Measurements from ENCODE around the gene FES. TPM values are rescaled to one million over a fixed set of nuclear protein-coding genes. Genes with fewer than 3 reads are reported as not detected.
"Not testable (repeated sequence)": the region's sequence is repeated elsewhere in the genome, so short reads cannot be mapped to it uniquely, and the experiment has no call there.

The FES gene
- total and polyA plus RNA-seq, 10 of the 15 experiments (the other 5 are each of a cell fraction or from before 2014, with no cell fraction given): 0.07 to 23.9 (median 9.9) TPM

DNA sequence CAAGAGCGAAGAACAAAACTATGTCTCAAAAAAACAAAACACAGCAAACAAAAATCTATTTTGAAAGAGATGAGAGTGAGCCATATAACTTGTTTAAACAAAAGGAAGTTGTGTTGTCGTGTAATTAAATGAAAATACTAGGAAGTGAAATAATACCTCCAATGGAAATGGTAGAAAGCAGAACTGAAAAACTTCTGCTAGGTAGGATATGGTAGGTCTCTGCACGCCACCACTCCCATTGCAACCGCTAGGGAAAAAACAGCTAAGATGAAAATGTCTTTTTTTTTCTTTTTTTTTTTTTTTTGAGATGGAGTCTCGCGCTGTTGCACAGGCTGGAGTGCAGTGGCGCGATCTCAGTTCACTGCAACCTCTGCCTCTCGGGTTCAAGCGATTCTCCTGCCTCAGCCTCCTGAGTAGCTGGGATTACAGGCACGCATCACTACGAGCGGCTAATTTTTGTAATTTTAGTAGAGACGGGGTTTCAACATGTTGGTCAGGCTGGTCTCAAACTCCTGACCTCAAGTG lies 12.9 kb downstream of the FES start:
- FAIRE-seq: not testable (repeated sequence)
- peak overlapping the region; percentile 71 for H3K27ac ChIP-seq (ENCODE audit: control insufficient read depth, insufficient read depth)
- TF ChIP-seq RUNX3 (IDR thresholded peaks at IDR 0.05; ENCODE audit: low read length) (peak; percentile 89), BMI1 (IDR thresholded peaks at IDR 0.05; ENCODE audit: borderline replicate concordance) (0 out of 2 replicates have a peak, but pooled peaks have one; percentile 55), IKZF1 (conservative IDR thresholded peaks at IDR 0.05) (peak; percentile 96), EP300 (IDR thresholded peaks at IDR 0.05; ENCODE audit: borderline replicate concordance in 1 of 2, control insufficient read depth in 1 of 2, low read depth in 2 of 2, low read length in 2 of 2) (peak; percentile 88 to 94), ZNF384 (IDR thresholded peaks at IDR 0.05; ENCODE audit: borderline replicate concordance, low read depth, low read length) (peak; percentile 93), BACH1 (IDR thresholded peaks at IDR 0.05; ENCODE audit: borderline replicate concordance) (peak; percentile 47; the same call in 1 of the 2 replicates), NR2F1 (conservative IDR thresholded peaks at IDR 0.05) (0 out of 2 replicates have a peak, but pooled peaks have one; percentile 19), ETV6 (conservative IDR thresholded peaks at IDR 0.05 in 1 of 2, IDR thresholded peaks at IDR 0.05 in 1 of 2; ENCODE audit: borderline replicate concordance in 1 of 2, low read depth in 1 of 2) (peak in 1 of 2 experiments; percentile 64; a peak in 1 of 4 replicates), CREM (IDR thresholded peaks at IDR 0.05; ENCODE audit: low read depth) (peak; percentile 64), CHD2 (IDR thresholded peaks at IDR 0.05; ENCODE audit: borderline replicate concordance, low read depth, low read length) (peak; percentile 40; the same call in 1 of the 2 replicates), BHLHE40 (IDR thresholded peaks at IDR 0.05; ENCODE audit: borderline replicate concordance in 1 of 2, low read depth in 2 of 2, low read length in 1 of 2) (peak; percentile 73 to 77; a peak in 3 of 4 replicates), MTA3 (IDR thresholded peaks at IDR 0.05; ENCODE audit: borderline replicate concordance, low read length) (peak; percentile 88; the same call in 1 of the 2 replicates), BCL11A (IDR thresholded peaks at IDR 0.05; ENCODE audit: low read depth, low read length) (peak; percentile 96)
- TF ChIP-seq, protein P1, sequence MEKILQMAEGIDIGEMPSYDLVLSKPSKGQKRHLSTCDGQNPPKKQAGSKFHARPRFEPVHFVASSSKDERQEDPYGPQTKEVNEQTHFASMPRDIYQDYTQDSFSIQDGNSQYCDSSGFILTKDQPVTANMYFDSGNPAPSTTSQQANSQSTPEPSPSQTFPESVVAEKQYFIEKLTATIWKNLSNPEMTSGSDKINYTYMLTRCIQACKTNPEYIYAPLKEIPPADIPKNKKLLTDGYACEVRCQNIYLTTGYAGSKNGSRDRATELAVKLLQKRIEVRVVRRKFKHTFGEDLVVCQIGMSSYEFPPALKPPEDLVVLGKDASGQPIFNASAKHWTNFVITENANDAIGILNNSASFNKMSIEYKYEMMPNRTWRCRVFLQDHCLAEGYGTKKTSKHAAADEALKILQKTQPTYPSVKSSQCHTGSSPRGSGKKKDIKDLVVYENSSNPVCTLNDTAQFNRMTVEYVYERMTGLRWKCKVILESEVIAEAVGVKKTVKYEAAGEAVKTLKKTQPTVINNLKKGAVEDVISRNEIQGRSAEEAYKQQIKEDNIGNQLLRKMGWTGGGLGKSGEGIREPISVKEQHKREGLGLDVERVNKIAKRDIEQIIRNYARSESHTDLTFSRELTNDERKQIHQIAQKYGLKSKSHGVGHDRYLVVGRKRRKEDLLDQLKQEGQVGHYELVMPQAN (conservative IDR thresholded peaks at IDR 0.05): 0 out of 2 replicates have a peak, but pooled peaks have one; percentile 5
- TF ChIP-seq, protein P2, sequence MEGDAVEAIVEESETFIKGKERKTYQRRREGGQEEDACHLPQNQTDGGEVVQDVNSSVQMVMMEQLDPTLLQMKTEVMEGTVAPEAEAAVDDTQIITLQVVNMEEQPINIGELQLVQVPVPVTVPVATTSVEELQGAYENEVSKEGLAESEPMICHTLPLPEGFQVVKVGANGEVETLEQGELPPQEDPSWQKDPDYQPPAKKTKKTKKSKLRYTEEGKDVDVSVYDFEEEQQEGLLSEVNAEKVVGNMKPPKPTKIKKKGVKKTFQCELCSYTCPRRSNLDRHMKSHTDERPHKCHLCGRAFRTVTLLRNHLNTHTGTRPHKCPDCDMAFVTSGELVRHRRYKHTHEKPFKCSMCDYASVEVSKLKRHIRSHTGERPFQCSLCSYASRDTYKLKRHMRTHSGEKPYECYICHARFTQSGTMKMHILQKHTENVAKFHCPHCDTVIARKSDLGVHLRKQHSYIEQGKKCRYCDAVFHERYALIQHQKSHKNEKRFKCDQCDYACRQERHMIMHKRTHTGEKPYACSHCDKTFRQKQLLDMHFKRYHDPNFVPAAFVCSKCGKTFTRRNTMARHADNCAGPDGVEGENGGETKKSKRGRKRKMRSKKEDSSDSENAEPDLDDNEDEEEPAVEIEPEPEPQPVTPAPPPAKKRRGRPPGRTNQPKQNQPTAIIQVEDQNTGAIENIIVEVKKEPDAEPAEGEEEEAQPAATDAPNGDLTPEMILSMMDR (IDR thresholded peaks at IDR 0.05 in 2 of 3, conservative IDR thresholded peaks at IDR 0.05 in 1 of 3; ENCODE audit: control insufficient read depth in 2 of 3, extremely low read depth in 1 of 3, insufficient read depth in 1 of 3, low read depth in 3 of 3, low read length in 3 of 3): peak in 1 of 3 experiments; percentile 29; a peak in 1 of 6 replicates
- TF ChIP-seq, protein P3, sequence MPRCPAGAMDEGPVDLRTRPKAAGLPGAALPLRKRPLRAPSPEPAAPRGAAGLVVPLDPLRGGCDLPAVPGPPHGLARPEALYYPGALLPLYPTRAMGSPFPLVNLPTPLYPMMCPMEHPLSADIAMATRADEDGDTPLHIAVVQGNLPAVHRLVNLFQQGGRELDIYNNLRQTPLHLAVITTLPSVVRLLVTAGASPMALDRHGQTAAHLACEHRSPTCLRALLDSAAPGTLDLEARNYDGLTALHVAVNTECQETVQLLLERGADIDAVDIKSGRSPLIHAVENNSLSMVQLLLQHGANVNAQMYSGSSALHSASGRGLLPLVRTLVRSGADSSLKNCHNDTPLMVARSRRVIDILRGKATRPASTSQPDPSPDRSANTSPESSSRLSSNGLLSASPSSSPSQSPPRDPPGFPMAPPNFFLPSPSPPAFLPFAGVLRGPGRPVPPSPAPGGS (IDR thresholded peaks at IDR 0.05; ENCODE audit: borderline replicate concordance, insufficient read depth, low read depth, low read length, poor library complexity, severe bottlenecking): peak; percentile 62

More for the DNA sequence above, 12.9 kb downstream of the FES start:
- in situ Hi-C loops (cut with MboI); H3K4me3 ChIP-seq; BruUV-seq (replicated peaks); intact Hi-C loops (cut with micrococcal nuclease; ENCODE audit: unreplicated experiment); H3K27me3 ChIP-seq (replicated peaks in 1 of 2; ENCODE audit: control insufficient read depth in 2 of 2, insufficient read depth in 2 of 2, low read length in 1 of 2); H3K9ac ChIP-seq (ENCODE audit: control insufficient read depth, insufficient read depth, low read length); H3K79me2 ChIP-seq (ENCODE audit: control insufficient read depth, insufficient read depth, low read length); H3K9me3 ChIP-seq (replicated peaks; ENCODE audit: control insufficient read depth, insufficient read depth, low read length); H3K36me3 ChIP-seq (ENCODE audit: control insufficient read depth in 2 of 2, insufficient read depth in 2 of 2, low read length in 1 of 2); H4K20me1 ChIP-seq (ENCODE audit: control insufficient read depth, insufficient read depth): not testable (repeated sequence)
- SMC1A ChIA-PET (ENCODE audit: uncharacterized antibody, unreplicated experiment): interaction anchor here (1.3 to 12.3 kb wide), 4 partner anchors 11 to 249 kb away, joined by 4 to 225 read pairs (median 14); partner anchors contain the start of genes HDDC3 and UNC45A
- peak overlapping the region; percentile 79; the same call in 1 of the 2 replicates for H3K4me2 ChIP-seq (ENCODE audit: control insufficient read depth, insufficient read depth)
- RAD21 ChIA-PET (ENCODE audit: unreplicated experiment): interaction anchor here (1.1 to 5.0 kb wide), 6 partner anchors 11 to 578 kb away, joined by 3 to 58 read pairs (median 5); partner anchors contain the start of genes FES and HDDC3
- peaks cover 25% of the 10 kb centered on the region for H3K4me1 ChIP-seq (ENCODE audit: control insufficient read depth, insufficient read depth, low read length)
- CTCF ChIA-PET: interaction anchor here (0.6 to 15.1 kb wide), 4 partner anchors 11 to 129 kb away, joined by 3 to 480 read pairs (median 19); partner anchors contain the start of genes HDDC3 and UNC45A
- DNase-seq (ENCODE audit: low read depth, low spot score) (peak; percentile 56), ATAC-seq (peak; percentile 83)
- peak overlapping the region; percentile 21 for H2AFZ ChIP-seq (ENCODE audit: control insufficient read depth, low read depth, low read length)
- POLR2A ChIA-PET: interaction anchor here (0.6 to 5.4 kb wide), 6 partner anchors 29 to 1926 kb away, joined by 3 to 29 read pairs (median 5); partner anchors contain the start of genes HDDC3 and UNC45A
- 20% methylated on average over 12 of the region's 14 CpGs for WGBS (ENCODE audit: insufficient coverage, insufficient replicate concordance, low lambda C conversion rate, missing lambda C conversion rate)

All from GM12878 (cell line).